GM12892 (cell line): Measurements from ENCODE around the gene ITGB1BP2. TPM values are rescaled to one million over a fixed set of nuclear protein-coding genes. Genes with fewer than 3 reads are reported as not detected.
A peak's percentile ranks its signal among the peaks of the same experiment; 100 is the strongest.
"Not testable (repeated sequence)": the region's sequence is repeated elsewhere in the genome, so short reads cannot be mapped to it uniquely, and the experiment has no call there.

Experiments
- DNase-seq: peaks from one replicate; pipeline ENCODE4 v3.0.0; 2011; ENCODE audit not compliant: insufficient read length
- FAIRE-seq: peaks from 2 replicates; lab custom pipeline; 2011; peaks lifted over from hg19 to GRCh38; lab: Jason Lieb, UNC
- POLR2A ChIP-seq: IDR thresholded peaks from 2 replicates; pipeline ENCODE4 v1.6.1; 2011; ENCODE audit warnings: low read depth, low read length, control low read depth
- POLR2AphosphoS5 ChIP-seq: IDR thresholded peaks from 2 replicates; pipeline ENCODE4 v1.6.1; 2011; ENCODE audit warnings: low read depth, low read length, control low read depth
- TAF1 ChIP-seq: IDR thresholded peaks from 2 replicates; pipeline ENCODE4 v1.6.1; 2011; ENCODE audit warnings: low read depth, mild to moderate bottlenecking, control low read depth, low read length, borderline replicate concordance
- polyA plus RNA-seq: library from polyadenylated mRNA; unstranded; fragments of >200 nt; gene quantifications from one replicate; pipeline ENCODE4 v1.2.1, GENCODE V29; 2012; ENCODE audit warnings: missing spikeins, inconsistent platforms; ENCODE audit not compliant: missing spikeins

The ITGB1BP2 gene
- 2.3 TPM for polyA plus RNA-seq

DNA sequence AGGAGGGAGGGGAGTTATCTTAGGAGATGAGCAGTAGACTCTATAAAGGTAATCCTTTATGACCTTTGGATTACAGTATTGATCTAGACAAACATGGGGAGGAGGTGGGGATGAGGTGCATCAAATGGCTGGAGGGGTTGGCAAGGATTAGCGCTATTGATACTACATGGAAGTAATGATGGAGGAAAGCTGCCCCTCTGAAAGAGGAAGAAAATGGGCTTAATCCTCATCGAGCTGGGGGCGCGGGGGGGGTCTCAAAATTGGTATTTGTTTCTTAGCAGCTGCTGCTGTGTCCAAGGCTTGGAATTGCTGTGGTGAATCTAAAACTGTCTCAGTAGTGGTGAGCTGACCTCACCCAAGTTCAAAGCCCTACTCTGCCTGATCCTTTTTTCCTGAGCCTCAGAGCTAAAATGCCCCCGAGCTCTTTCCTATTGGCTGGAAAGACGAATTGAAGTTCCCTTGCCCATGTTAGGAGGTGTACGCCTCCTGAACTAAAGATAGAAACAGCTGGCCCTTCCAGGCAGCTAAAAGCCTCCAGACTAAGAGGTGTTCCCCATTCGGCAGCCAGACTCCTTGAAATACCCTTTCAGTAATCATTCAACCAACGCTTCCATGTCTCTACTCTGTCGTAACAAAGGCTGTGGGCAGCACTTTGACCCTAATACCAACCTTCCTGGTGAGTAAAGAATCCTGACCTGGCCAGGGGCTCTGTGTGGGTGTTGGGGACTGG, at the start of gene ITGB1BP2:
Gene ITGB1BP2 (plus strand): TSS at position 556 of the 730 bp plus-strand sequence. CDS start 57 bp downstream, at position 613.
- FAIRE-seq (no peak), DNase-seq (no peak)
- no peak for TF ChIP-seq TAF1
- peak; percentile 63 for TF ChIP-seq POLR2AphosphoS5

DNA sequence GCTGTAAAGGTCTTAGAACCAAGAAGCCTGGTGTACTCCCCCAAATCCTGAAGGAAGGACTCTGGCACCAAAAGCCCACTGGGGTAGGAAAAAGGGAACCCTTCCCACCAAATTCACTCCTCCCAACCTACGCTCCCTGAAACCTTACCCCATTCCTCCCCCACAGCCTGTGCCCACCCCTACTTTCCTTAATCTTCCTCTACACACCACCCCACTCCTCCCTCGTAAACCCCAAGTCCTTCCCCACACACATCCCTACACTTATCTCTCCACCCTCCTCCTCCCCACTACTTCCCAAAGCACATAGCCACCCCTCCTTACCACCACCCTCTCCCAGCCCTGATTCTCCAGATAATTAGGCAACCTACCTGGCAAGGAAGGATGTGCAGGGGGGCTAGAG, 49.3 kb upstream of the ITGB1BP2 start:
- TF ChIP-seq POLR2AphosphoS5 (no peak), TAF1 (no peak), POLR2A (no peak)
- FAIRE-seq = no peak
- no peak for DNase-seq

DNA sequence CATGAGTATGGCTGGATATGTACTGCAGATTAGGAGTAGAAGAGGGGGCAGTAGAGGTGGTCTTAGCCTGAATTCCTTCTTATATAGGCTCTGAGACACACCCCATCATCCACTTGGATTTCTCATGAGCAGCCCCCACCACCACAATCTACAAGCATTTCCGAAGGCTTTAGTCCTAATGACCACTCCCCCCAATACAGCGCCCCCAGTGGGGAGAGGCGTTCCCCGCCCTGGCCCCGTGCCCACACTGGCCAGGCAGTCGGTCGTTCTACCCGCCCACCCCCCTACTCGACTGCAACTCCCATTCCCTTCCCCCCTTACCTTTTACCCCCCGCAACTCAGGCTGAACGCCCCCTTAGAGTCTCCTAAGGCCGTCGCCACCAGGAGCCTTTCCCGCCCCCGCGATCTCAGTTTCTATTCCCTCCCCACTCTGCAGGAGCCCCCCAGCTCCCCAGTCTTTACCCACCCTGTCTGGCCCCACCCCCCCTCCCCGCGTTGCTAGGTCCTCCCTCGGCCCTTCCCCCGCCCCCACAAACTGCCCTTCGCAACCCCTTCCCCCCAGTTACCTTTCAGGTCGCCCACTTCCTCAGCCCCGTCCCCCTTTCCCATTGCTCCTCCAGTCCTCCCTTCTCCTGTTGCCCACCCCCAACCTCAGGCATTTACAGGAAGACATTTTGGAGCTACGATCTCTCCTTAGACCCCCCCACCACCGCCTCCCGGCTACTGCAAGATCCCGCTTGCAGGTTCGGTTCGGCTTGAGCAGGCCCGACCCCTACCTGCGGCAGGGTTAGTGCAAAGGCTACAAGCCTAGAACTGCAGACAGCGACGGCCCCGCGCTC, 48.1 kb upstream of the ITGB1BP2 start:
- TF ChIP-seq POLR2AphosphoS5 (no peak), TAF1 (no peak), POLR2A (no peak)
- DNase-seq (peak; percentile 38), FAIRE-seq (no peak)

DNA sequence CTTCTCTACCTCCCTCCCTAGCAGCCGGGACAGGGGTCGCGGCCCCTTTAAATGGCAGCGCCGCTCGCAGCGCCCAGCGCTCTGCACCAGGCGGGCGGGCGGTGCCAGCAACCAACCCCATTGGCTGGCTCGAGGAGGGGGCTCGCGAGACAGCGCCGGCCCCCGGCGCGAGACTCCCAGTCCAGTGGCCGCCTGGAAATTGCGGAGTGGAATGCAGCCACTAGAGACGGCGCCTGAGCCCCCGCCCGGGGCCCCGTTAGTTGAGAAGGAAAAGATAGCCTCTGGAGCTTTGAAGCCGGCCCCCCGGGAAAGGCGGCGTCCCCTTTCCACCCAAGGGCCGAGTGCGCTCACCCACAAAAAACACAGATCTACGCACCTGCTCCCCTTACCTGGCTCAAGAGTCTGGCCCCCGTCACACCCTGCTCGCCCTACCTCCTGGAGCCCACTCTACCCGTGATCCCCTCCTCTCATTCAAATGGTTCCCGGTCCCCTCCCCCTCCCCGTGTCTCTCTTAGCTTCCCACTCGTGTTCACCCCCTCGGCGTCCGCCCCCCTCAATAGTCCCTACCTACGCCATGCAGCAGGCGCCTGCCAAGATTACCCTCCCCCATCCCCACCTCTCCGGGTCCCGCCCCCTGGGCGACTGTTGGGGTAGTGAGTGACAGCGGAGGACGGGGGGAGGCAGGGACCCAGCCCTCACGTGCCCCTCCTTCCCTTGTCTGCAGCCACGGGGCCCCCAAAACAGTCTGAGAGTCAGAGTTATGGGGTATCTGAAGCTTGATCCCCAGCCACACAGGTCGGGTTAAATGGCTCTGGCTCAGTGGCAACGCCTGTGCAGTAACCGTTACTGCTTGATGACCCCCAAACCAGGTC, 47.2 kb upstream of the ITGB1BP2 start, which contains the start of gene ZMYM3:
Gene ZMYM3 (minus strand): TSS at position 49 of the 872 bp plus-strand sequence. CDS start 885 bp downstream, outside the sequence.
- DNase-seq = peak; percentile 81
- FAIRE-seq = no peak
- peak; percentile 52; the same call in 1 of the 2 replicates for TF ChIP-seq POLR2A
- TF ChIP-seq TAF1 = no peak

DNA sequence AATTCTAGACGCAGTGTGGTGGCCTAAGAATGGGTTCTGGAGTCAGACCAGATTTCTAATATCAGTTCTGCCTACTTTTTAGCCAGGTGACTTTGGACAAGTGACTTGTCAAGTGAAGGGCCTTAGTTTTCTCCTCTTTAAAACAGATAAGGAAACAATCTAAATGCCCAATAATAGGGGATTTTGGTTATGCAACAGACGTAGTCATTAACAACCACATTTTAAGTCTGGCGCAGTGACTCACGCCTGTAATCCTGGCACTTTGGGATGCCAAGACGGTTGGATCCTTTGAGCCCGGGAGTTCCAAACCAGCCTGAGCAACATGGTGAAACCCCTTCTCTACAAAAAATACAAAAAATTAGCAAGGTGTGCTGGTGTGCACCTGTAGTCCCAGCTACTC, 45.5 kb upstream of the ITGB1BP2 start:
- TF ChIP-seq TAF1 (no peak), POLR2A (no peak), POLR2AphosphoS5 (no peak)
- no peak for FAIRE-seq
- DNase-seq = no peak

DNA sequence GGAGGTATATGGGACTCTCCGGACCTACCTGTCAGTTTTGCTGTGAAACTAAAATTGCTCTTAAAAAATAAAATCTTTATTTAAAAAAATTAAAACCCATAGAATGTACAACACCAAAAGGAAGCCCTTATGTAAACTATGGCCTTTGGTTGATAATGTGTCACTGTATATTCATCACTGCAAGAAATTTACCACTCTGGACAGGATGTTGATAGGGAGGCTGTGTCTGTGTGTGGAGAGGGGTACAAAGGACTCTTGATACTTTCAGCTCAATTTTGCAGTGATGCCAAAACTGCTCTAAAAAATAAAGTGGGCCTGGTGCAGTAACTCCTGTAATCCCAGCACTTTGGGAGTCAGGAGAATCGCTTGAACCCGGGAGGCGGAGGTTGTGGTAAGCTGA, 44.7 kb upstream of the ITGB1BP2 start:
- FAIRE-seq = no peak

DNA sequence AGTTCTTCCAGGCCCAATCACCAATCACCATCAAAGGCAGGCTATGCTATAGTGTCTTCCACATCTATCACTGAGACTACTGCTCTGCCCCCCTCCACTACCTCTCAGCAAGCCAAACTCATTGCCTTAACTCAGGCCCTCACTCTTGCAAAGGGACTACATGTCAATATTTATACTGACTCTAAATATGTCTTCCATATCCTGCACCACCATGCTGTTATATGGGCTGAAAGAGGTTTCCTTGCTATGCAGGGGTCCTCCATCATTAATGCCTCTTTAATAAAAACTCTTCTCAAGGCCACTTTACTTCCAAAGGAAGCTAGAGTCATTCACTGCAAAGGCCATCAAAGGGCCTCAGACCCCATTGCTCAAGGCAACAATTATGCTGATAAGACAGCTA, 32.9 kb upstream of the ITGB1BP2 start:
- not testable (repeated sequence) for FAIRE-seq, DNase-seq

More for the DNA sequence above, 44.7 kb upstream of the ITGB1BP2 start:
- TF ChIP-seq TAF1 = no peak
- TF ChIP-seq POLR2A = no peak
- DNase-seq = no peak

DNA sequence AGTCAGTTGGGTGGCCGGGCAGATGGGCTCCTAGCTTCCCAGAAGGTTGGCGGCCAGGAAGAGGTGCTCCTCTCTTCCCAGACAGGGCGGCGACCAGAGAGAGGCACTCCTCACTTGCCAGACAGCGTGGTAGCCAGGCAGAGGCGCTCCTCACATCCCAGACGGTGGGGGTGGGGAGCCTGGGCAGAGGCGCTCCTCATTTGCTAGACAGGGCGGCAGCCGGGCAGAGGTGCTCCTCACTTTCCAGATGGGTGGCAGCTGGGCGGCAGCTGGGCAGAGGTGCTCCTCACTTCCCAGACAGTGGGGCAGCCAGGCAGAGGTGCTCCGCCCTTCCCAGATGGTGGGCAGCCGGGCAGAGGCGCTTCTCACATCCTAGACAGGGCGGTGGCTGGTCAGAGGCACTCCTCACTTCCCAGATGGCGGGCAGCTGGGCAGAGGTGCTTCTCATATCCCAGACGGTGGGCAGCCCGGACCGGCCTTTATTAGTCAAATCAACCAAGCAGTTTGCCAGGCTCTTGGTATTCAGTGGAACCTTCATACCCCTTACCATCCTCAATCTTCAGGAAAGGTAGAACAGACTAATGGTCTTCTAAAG, 31.7 kb upstream of the ITGB1BP2 start:
- no peak for FAIRE-seq
- no peak for DNase-seq
- no peak for TF ChIP-seq POLR2AphosphoS5

DNA sequence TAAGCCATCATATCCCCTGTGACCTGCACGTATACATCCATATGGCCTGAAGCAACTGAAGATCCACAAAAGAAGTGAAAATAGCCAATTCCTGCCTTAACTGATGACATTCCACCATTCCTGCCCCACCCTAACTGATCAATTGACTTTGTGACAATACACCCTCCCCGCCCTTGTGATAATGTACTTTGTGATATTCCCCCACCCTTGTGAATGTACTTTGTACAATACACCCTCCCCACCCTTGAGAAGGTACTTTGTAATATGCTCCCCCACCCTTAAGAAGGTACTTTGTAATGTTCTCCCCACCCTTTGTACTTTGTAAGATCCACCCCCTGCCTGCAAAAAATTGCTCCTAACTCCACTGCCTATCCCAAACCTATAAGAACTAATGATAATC, 29.2 kb upstream of the ITGB1BP2 start:
- not testable (repeated sequence) for FAIRE-seq, DNase-seq

DNA sequence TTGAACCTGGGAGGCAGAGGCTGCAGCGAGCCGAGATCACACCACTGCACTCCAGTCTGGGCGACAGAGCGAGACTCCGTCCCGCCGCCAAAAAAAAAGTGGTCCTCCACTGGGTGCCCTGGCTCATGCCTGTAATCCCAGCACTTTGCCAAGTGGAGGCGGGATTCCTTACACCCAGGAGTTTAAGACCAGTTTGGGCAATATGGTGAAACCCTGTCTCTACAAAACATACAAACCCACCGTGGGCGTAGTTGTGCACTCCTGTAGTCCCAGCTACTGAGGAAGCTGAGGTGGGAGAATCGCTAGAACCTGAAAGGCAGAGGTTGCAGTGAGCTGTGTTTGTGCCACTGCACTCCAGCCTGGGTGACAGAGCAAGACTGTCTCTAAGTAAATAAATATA, 20.2 kb upstream of the ITGB1BP2 start:
- not testable (repeated sequence) for FAIRE-seq, DNase-seq

DNA sequence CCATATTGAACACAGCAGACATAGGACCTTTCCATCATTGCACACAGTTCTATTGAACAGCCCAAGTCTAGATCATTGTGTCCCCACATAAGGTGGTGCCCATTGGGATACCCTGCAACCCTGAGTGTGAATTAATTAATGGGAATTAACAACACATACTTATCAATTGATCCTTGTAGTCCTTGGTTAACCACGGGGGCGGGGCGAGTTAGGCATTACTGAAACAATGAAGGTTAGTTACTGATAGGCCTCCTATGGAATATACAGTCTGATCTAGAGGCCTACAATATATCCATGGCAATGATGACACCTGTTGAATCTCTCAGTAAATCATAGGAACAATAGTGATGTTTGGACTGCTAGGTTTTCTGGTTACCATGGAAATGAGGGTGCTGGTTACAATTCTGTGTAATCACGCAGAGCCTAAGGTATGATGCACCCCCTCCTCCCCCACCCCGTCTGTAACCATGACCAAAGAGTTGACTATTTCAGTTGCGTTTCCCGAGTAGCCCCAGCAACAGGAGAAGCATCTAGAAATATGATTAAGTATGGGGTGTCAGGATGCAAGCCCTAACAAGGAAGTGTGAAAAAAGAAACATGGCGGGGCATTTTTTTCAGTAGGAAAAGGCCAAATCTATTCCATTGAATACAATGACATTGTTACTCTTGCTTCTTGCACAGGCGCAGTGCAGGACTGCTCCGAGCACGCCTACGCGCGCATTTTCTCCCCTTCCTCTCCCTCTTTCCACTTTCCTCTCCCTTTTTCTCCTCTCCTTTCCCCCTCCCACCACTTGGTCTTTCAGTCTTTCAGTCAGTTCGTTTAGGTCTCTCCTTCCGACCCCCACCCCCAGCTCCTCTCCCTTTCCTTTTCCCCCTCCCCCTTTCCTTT, 18.8 kb upstream of the ITGB1BP2 start:
- DNase-seq (no peak), FAIRE-seq (peak; percentile 65)
- 0 out of 2 replicates have a peak, but pooled peaks have one; percentile 14 for TF ChIP-seq POLR2AphosphoS5
- TF ChIP-seq POLR2A = no peak
